MCF 10A (cell line): ENCODE measurements around the gene TNFRSF12A. TPM values are rescaled to one million over a fixed set of nuclear protein-coding genes. Genes with fewer than 3 reads are reported as not detected.

Source experiments
- BruUV-seq: library from RNA; stranded (reverse); fragments of 400-500 nt; replicated peaks from 2 replicates; lab custom pipeline; 2021; lab: Mats Ljungman, UMichigan
- CTCF ChIA-PET: fragments of 300-600 bp; sonication (Branson Sonifier 250); formaldehyde crosslinking; extraction: SDS; loops from one replicate; lab custom pipeline; 2021; ENCODE audit warnings: antibody characterized with exemption, inconsistent platforms; lab: Yijun Ruan, JAX
- POLR2A ChIA-PET: fragments of 300-600, 350-650 bp; sonication (Branson Sonifier 250); formaldehyde crosslinking; extraction: SDS; loops from one replicate; lab custom pipeline; 2020; ENCODE audit warnings: antibody characterized with exemption, inconsistent platforms; lab: Yijun Ruan, JAX
- DNase-seq: peaks from one replicate; pipeline ENCODE4 v3.0.0-alpha.2; 2018; ENCODE audit not compliant: unreplicated experiment
- H3K27ac Mint-ChIP-seq: one replicate; pipeline ENCODE4 v1.8.0; 2022; ENCODE audit warnings: mild to moderate bottlenecking, low read depth, mixed read lengths; ENCODE audit not compliant: unreplicated experiment
- H3K27me3 Mint-ChIP-seq: one replicate; pipeline ENCODE4 v1.8.0; 2022; ENCODE audit warnings: mixed read lengths; ENCODE audit not compliant: insufficient read depth, unreplicated experiment
- H3K36me3 Mint-ChIP-seq: one replicate; pipeline ENCODE4 v1.8.0; 2022; ENCODE audit warnings: mild to moderate bottlenecking, moderate library complexity, mixed read lengths; ENCODE audit not compliant: insufficient read depth, unreplicated experiment
- H3K4me1 Mint-ChIP-seq: one replicate; pipeline ENCODE4 v1.8.0; 2022; ENCODE audit warnings: mixed read lengths; ENCODE audit not compliant: insufficient read depth, unreplicated experiment
- H3K4me3 Mint-ChIP-seq: one replicate; pipeline ENCODE4 v1.8.0; 2022; ENCODE audit warnings: mild to moderate bottlenecking, moderate library complexity, mixed read lengths; ENCODE audit not compliant: unreplicated experiment
- H3K9me3 Mint-ChIP-seq: one replicate; pipeline ENCODE4 v1.8.0; 2022; ENCODE audit warnings: mixed read lengths; ENCODE audit not compliant: unreplicated experiment
- intact Hi-C: fragments of 100-400 bp; cut with micrococcal nuclease; formaldehyde crosslinking; loops from 2 replicates; pipeline ENCODE4 v1.14.1; 2022
- total RNA-seq: library from RNA; stranded (reverse); gene quantifications from 2 replicates; pipeline ENCODE4 v1.2.3, GENCODE V29; 2022
- TF ChIP-seq, protein P1 (sequence below): fragments of 200-600 bp; IDR thresholded peaks from one replicate; pipeline ENCODE4 v1.8.0; 2022; ENCODE audit warnings: antibody characterized with exemption, mild to moderate bottlenecking; ENCODE audit not compliant: unreplicated experiment

The TNFRSF12A gene
- total RNA-seq, 1 experiment from 2014 or later: 641 TPM

DNA sequence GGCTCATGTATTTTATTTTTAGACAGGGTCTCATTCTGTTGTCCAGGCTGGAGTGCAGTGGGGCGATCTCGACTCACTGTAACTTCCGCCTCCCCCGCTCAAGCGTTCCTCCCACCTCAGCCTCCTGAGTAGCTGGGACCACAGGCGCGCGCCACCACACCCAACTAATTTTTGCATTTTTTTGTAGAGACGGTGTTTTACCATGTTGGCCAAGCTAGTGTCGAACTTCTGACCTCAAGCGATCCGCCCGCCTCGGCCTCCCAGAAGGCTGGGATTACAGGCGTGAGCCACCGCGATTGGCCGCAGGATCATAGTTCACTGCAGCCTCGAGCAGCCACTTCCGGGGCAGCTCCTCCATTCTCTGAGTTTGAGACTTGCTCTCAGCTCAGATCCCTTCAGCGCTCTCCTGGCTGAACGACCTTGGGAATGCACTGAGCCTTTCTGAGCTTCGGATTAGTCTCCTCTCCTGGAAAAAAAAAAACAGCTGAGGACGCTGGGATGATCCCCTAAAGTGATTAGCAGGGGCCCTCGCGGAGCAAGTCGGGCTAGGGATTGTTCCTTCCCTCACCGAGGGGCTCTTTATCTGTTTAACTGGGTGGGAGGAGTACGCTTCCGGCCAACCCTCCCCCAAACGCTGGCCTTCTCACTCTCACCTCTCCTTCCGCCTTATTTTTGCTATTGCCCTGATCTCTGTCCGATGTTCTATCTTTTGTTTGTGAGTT is 38.8 kb upstream of the TNFRSF12A start:
- no peaks in the 10 kb centered on the region for H3K9me3 Mint-ChIP-seq
- peaks cover 6% of the 10 kb centered on the region for H3K4me1 Mint-ChIP-seq
- peak overlapping the region; percentile 73 for H3K4me3 Mint-ChIP-seq
- TF ChIP-seq, protein P1, sequence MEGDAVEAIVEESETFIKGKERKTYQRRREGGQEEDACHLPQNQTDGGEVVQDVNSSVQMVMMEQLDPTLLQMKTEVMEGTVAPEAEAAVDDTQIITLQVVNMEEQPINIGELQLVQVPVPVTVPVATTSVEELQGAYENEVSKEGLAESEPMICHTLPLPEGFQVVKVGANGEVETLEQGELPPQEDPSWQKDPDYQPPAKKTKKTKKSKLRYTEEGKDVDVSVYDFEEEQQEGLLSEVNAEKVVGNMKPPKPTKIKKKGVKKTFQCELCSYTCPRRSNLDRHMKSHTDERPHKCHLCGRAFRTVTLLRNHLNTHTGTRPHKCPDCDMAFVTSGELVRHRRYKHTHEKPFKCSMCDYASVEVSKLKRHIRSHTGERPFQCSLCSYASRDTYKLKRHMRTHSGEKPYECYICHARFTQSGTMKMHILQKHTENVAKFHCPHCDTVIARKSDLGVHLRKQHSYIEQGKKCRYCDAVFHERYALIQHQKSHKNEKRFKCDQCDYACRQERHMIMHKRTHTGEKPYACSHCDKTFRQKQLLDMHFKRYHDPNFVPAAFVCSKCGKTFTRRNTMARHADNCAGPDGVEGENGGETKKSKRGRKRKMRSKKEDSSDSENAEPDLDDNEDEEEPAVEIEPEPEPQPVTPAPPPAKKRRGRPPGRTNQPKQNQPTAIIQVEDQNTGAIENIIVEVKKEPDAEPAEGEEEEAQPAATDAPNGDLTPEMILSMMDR: no peak
- peaks cover 5% of the 10 kb centered on the region for H3K36me3 Mint-ChIP-seq
- H3K27ac Mint-ChIP-seq: no peak overlapping the region
- POLR2A ChIA-PET: interaction anchor here (0.6 to 2.5 kb wide), 7 partner anchors 12 to 1656 kb away, joined by 3 to 19 read pairs (median 5); partner anchors contain the start of genes PAQR4 and TNFRSF12A
- H3K27me3 Mint-ChIP-seq: no peaks in the 10 kb centered on the region
- BruUV-seq: no TSS peak
- intact Hi-C loops: loop anchor here (5.0 kb wide), 1 partner anchor 54 kb away; no protein-coding TSS in a partner anchor
- CTCF ChIA-PET: interaction anchor here (0.6 to 1.1 kb wide), 6 partner anchors 9 to 56 kb away, joined by 3 to 5 read pairs (median 4); partner anchors contain the start of gene BICDL2
- DNase-seq: no peak

DNA sequence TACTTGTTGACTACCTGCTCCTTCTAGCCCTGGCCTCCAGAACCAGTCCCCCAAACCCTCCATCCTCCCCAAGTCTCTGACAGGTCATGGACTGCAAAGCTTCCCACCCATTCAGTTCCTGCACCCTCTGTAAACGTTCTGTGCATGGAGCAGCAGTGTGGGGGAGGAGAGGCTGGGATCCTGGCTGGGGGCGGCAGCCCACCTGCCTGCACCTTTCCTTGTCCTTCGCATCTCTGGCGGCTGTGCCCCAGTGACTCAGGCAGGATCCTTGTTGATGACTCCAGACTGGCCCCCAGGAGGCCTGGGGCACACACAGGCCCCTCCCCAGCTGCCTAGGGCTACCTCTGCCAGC is 38.3 kb upstream of the TNFRSF12A start:
- no TSS peak for BruUV-seq
- Mint-ChIP-seq H3K4me1 (peaks cover 6% of the 10 kb centered on the region), H3K36me3 (peaks cover 5% of the 10 kb centered on the region), H3K4me3 (peak overlapping the region; percentile 73), H3K27ac (no peak overlapping the region), H3K9me3 (no peaks in the 10 kb centered on the region), H3K27me3 (no peaks in the 10 kb centered on the region)
- POLR2A ChIA-PET: interaction anchor here (0.7 to 2.5 kb wide), 6 partner anchors 10 to 1656 kb away, joined by 3 to 19 read pairs (median 4); partner anchors contain the start of genes PAQR4 and TNFRSF12A
- DNase-seq: no peak
- CTCF ChIA-PET: interaction anchor here (1.3 kb wide), 2 partner anchors 12 to 58 kb away, joined by 3 to 5 read pairs; partner anchors contain the start of gene PAQR4
- intact Hi-C loops: loop anchor here (5.0 kb wide), 1 partner anchor 55 kb away; no protein-coding TSS in a partner anchor
- TF ChIP-seq, protein P1: no peak

DNA sequence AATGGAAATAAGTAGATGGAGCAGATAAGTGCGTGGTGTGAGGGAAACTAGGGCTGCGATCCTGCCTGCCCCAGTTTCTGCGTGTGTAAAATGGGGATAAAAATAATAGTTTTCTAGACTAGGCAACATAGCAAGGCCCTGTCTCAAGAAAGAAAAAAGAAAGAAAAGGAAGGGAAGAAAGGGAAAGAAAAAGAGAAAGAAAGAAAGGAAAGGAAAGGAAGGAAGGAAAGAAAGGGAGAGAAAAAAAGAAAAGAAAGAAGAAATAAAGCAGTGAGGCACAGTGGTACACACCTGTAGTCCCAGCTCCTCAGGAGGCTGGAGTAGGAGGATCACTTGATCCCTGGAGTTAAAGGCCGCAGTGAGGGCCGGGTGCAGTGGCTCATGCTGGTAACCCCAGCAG is 37.8 kb upstream of the TNFRSF12A start:
- H3K4me3 Mint-ChIP-seq: no peak overlapping the region
- DNase-seq: no peak
- TF ChIP-seq, protein P1: no peak
- H3K36me3 Mint-ChIP-seq: peaks cover 5% of the 10 kb centered on the region
- H3K27ac Mint-ChIP-seq: no peak overlapping the region
- intact Hi-C loops: loop anchor here (5.0 kb wide), 1 partner anchor 55 kb away; no protein-coding TSS in a partner anchor
- POLR2A ChIA-PET: interaction anchor here (0.7 to 2.5 kb wide), 5 partner anchors 11 to 1655 kb away, joined by 3 to 17 read pairs (median 4); partner anchors contain the start of genes PAQR4 and TNFRSF12A
- no peaks in the 10 kb centered on the region for H3K27me3 Mint-ChIP-seq
- CTCF ChIA-PET: interaction anchor here (0.6 to 1.3 kb wide), 6 partner anchors 12 to 536 kb away, joined by 3 to 5 read pairs (median 4); partner anchors contain the start of gene PAQR4
- BruUV-seq: no TSS peak
- H3K9me3 Mint-ChIP-seq: no peaks in the 10 kb centered on the region
- peaks cover 6% of the 10 kb centered on the region for H3K4me1 Mint-ChIP-seq

DNA sequence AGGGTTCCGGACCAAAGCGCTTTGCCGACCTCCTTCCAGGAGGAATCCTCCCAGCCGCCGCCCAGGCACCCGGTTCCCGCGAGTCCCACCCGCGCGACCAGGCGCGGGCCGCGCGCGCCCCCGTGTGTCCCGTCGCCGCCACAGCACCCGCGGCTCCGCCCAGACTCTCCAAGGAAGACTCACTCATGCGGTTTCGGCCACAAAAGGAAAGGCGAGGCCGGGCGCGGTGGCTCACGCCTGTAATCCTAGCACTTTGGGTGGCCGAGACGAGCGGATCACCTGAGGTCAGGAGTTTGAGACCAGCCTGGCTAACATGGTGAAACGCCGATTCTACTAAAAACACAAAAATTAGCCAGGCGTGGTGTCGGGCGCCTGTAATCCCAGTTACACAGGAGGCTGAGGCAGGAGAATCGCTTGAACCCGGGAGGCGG is 36.4 kb upstream of the TNFRSF12A start:
- H3K36me3 Mint-ChIP-seq: peaks cover 5% of the 10 kb centered on the region
- ChIA-PET CTCF (interaction anchor here (0.5 to 1.4 kb wide), 3 partner anchors 10 to 1155 kb away, joined by 3 to 5 read pairs (median 3); no protein-coding TSS in a partner anchor), POLR2A (no interaction called here)
- H3K4me3 Mint-ChIP-seq: peak overlapping the region; percentile 16
- no peaks in the 10 kb centered on the region for H3K27me3 Mint-ChIP-seq
- DNase-seq: peak; percentile 84
- H3K4me1 Mint-ChIP-seq: peaks cover 6% of the 10 kb centered on the region
- intact Hi-C loops: loop anchor here (1.0 to 5.0 kb wide), 2 partner anchors 37 to 56 kb away; partner anchors contain the start of gene TNFRSF12A
- TF ChIP-seq, protein P1: peak; percentile 96
- no TSS peak for BruUV-seq
- H3K9me3 Mint-ChIP-seq: no peaks in the 10 kb centered on the region
- H3K27ac Mint-ChIP-seq: no peak overlapping the region
